Stimulated activated naive CD8-positive, alpha-beta T cell treated with anti-CD3 and anti-CD28 coated beads, Interleukin-15, amount 100 ng/mL, for 72 hours (primary cell): ENCODE measurements around the gene MEF2D.

ENCODE experiments used
- ATAC-seq: fragments of 150-1000 bp; cut with Tn5 transposase; 2 replicates; pipeline ENCODE4 v1.10.0; 2021; ENCODE audit warnings: mild to moderate bottlenecking, moderate library complexity
- DNase-seq, 2 donors: peaks; one replicate each; pipeline ENCODE4 v3.0.0; 2021 to 2022
- H3K27ac Mint-ChIP-seq, 2 donors: one replicate each; pipeline ENCODE4 v1.8.0; 2022; ENCODE audit warnings: mild to moderate bottlenecking in 2 of 2, mixed read lengths in 2 of 2, moderate library complexity in 2 of 2
- H3K27me3 Mint-ChIP-seq: one replicate; pipeline ENCODE4 v1.8.0; 2022; ENCODE audit warnings: mixed read lengths
- H3K4me1 Mint-ChIP-seq: one replicate; pipeline ENCODE4 v1.8.0; 2022; ENCODE audit warnings: mild to moderate bottlenecking, mixed read lengths
- H3K4me3 Mint-ChIP-seq, 2 donors: one replicate each; pipeline ENCODE4 v1.8.0; 2022; ENCODE audit warnings: mild to moderate bottlenecking in 2 of 2, mixed read lengths in 2 of 2, moderate library complexity in 1 of 2
- H3K9me3 Mint-ChIP-seq, 2 donors: one replicate each; pipeline ENCODE4 v1.8.0; 2022; ENCODE audit warnings: mixed read lengths in 2 of 2

The MEF2D gene

GRCh38 chr1:156477526-156478249, 22.9 kb downstream of the MEF2D start:
- Mint-ChIP-seq H3K27me3 (no peaks in the 10 kb centered on the region), H3K9me3 (no peaks in the 10 kb centered on the region), H3K4me1 (peaks cover 62% of the 10 kb centered on the region), H3K4me3 (peak overlapping the region in 1 of 2 donors; percentile 26), H3K27ac (peak overlapping the region in 1 of 2 donors; percentile 34)
- DNase-seq: no peak
- no peak for ATAC-seq

GRCh38 chr1:156476501-156477298, 23.9 kb downstream of the MEF2D start:
- ATAC-seq: peak; percentile 31
- H3K27me3 Mint-ChIP-seq: no peaks in the 10 kb centered on the region
- peak overlapping the region in 1 of 2 donors; percentile 5 for H3K4me3 Mint-ChIP-seq
- no peaks in the 10 kb centered on the region for H3K9me3 Mint-ChIP-seq
- peak overlapping the region; percentile 54 to 69 for H3K27ac Mint-ChIP-seq
- peak in 1 of 2 donors; percentile 57 for DNase-seq
- H3K4me1 Mint-ChIP-seq: peaks cover 52% of the 10 kb centered on the region

- ATAC-seq: no peak
- Mint-ChIP-seq H3K4me3 (no peak overlapping the region), H3K27me3 (no peaks in the 10 kb centered on the region), H3K27ac (peak overlapping the region in 1 of 2 donors; percentile 19), H3K4me1 (peaks cover 44% of the 10 kb centered on the region), H3K9me3 (no peaks in the 10 kb centered on the region)
- no peak for DNase-seq
Measured at GRCh38 chr1:156475568-156476500, 24.7 kb downstream of the MEF2D start.

- no peaks in the 10 kb centered on the region for H3K9me3 Mint-ChIP-seq
- DNase-seq: peak in 1 of 2 donors; percentile 39
- peak overlapping the region in 1 of 2 donors; percentile 2 for H3K27ac Mint-ChIP-seq
- no peaks in the 10 kb centered on the region for H3K27me3 Mint-ChIP-seq
- no peak overlapping the region for H3K4me3 Mint-ChIP-seq
- H3K4me1 Mint-ChIP-seq: peaks cover 35% of the 10 kb centered on the region
- ATAC-seq: peak; percentile 83
Measured at GRCh38 chr1:156474966-156475365, 25.6 kb downstream of the MEF2D start.

- no peak overlapping the region for H3K4me3 Mint-ChIP-seq
- H3K9me3 Mint-ChIP-seq: no peaks in the 10 kb centered on the region
- H3K27me3 Mint-ChIP-seq: no peaks in the 10 kb centered on the region
- ATAC-seq (no peak), DNase-seq (no peak)
- peak overlapping the region; percentile 25 to 34 for H3K27ac Mint-ChIP-seq
- H3K4me1 Mint-ChIP-seq: peaks cover 42% of the 10 kb centered on the region
Measured at GRCh38 chr1:156471496-156472490, 28.8 kb downstream of the MEF2D start.

GRCh38 chr1:156470473-156470872, 30.1 kb downstream of the MEF2D start:
- H3K9me3 Mint-ChIP-seq: no peaks in the 10 kb centered on the region
- no peak overlapping the region for H3K4me3 Mint-ChIP-seq
- H3K4me1 Mint-ChIP-seq: peaks cover 42% of the 10 kb centered on the region
- ATAC-seq (no peak), DNase-seq (no peak)
- H3K27ac Mint-ChIP-seq: no peak overlapping the region
- H3K27me3 Mint-ChIP-seq: no peaks in the 10 kb centered on the region

GRCh38 chr1:156468693-156469345, 31.8 kb downstream of the MEF2D start:
- DNase-seq (no peak), ATAC-seq (no peak)
- Mint-ChIP-seq H3K4me3 (no peak overlapping the region), H3K9me3 (no peaks in the 10 kb centered on the region), H3K27me3 (no peaks in the 10 kb centered on the region), H3K27ac (peak overlapping the region in 1 of 2 donors; percentile 85), H3K4me1 (peaks cover 43% of the 10 kb centered on the region)

GRCh38 chr1:156467906-156468305, 32.7 kb downstream of the MEF2D start:
- ATAC-seq (peak; percentile 19), DNase-seq (no peak)
- Mint-ChIP-seq H3K9me3 (no peaks in the 10 kb centered on the region), H3K4me3 (no peak overlapping the region), H3K27ac (peak overlapping the region; percentile 16 to 24), H3K4me1 (peaks cover 49% of the 10 kb centered on the region), H3K27me3 (no peaks in the 10 kb centered on the region)

GRCh38 chr1:156467385-156467784, 33.2 kb downstream of the MEF2D start:
- ATAC-seq (no peak), DNase-seq (no peak)
- H3K27ac Mint-ChIP-seq: peak overlapping the region; percentile 16 to 24
- peaks cover 49% of the 10 kb centered on the region for H3K4me1 Mint-ChIP-seq
- no peaks in the 10 kb centered on the region for H3K9me3 Mint-ChIP-seq
- no peaks in the 10 kb centered on the region for H3K27me3 Mint-ChIP-seq
- no peak overlapping the region for H3K4me3 Mint-ChIP-seq

GRCh38 chr1:156465747-156466365, 34.7 kb downstream of the MEF2D start:
- Mint-ChIP-seq H3K4me3 (no peak overlapping the region), H3K27me3 (no peaks in the 10 kb centered on the region), H3K4me1 (peaks cover 49% of the 10 kb centered on the region), H3K27ac (peak overlapping the region in 1 of 2 donors; percentile 69), H3K9me3 (no peaks in the 10 kb centered on the region)
- DNase-seq: no peak
- ATAC-seq: no peak

GRCh38 chr1:156464825-156465452, 35.6 kb downstream of the MEF2D start:
- Mint-ChIP-seq H3K9me3 (no peaks in the 10 kb centered on the region), H3K4me3 (no peak overlapping the region), H3K27ac (peak overlapping the region in 1 of 2 donors; percentile 71), H3K27me3 (no peaks in the 10 kb centered on the region), H3K4me1 (peaks cover 49% of the 10 kb centered on the region)
- ATAC-seq (no peak), DNase-seq (no peak)

GRCh38 chr1:156464335-156464734, 36.2 kb downstream of the MEF2D start:
- Mint-ChIP-seq H3K27ac (no peak overlapping the region), H3K9me3 (no peaks in the 10 kb centered on the region), H3K4me3 (no peak overlapping the region), H3K4me1 (peaks cover 49% of the 10 kb centered on the region), H3K27me3 (no peaks in the 10 kb centered on the region)
- DNase-seq: no peak
- no peak for ATAC-seq

GRCh38 chr1:156463874-156464273, 36.7 kb downstream of the MEF2D start:
- H3K27ac Mint-ChIP-seq: no peak overlapping the region
- no peak overlapping the region for H3K4me3 Mint-ChIP-seq
- H3K9me3 Mint-ChIP-seq: no peaks in the 10 kb centered on the region
- ATAC-seq (no peak), DNase-seq (no peak)
- peaks cover 46% of the 10 kb centered on the region for H3K4me1 Mint-ChIP-seq
- no peaks in the 10 kb centered on the region for H3K27me3 Mint-ChIP-seq
